Mucosa of rectum (tissue), 2 donors: ENCODE measurements around the gene ETHE1.

Experiments
- H3K27ac ChIP-seq, 2 donors: one replicate each; pipeline ENCODE4 v1.7.0; 2013; ENCODE audit warnings: inconsistent platforms in 2 of 2, low read depth in 2 of 2, low read length in 2 of 2
- H3K27me3 ChIP-seq, 2 donors: one replicate each; pipeline ENCODE4 v1.7.0; 2013; ENCODE audit warnings: low read length in 2 of 2; ENCODE audit not compliant: control insufficient read depth in 2 of 2, insufficient read depth in 2 of 2
- H3K36me3 ChIP-seq, 2 donors: one replicate each; pipeline ENCODE4 v1.7.0; 2013; ENCODE audit warnings: low read length in 2 of 2; ENCODE audit not compliant: control insufficient read depth in 2 of 2, insufficient read depth in 2 of 2
- H3K4me1 ChIP-seq, 2 donors: one replicate each; pipeline ENCODE4 v1.7.0; 2013; ENCODE audit warnings: low read length in 2 of 2, mild to moderate bottlenecking in 1 of 2; ENCODE audit not compliant: control insufficient read depth in 2 of 2, insufficient read depth in 2 of 2
- H3K4me3 ChIP-seq, 2 donors: one replicate each; pipeline ENCODE4 v1.7.0; 2013; ENCODE audit warnings: low read length in 2 of 2
- H3K9ac ChIP-seq, 2 donors: one replicate each; pipeline ENCODE4 v1.7.0; 2013; ENCODE audit warnings: low read length in 2 of 2, low read depth in 1 of 2, mild to moderate bottlenecking in 1 of 2
- H3K9me3 ChIP-seq, 2 donors: one replicate each; pipeline ENCODE4 v1.7.0; 2013; ENCODE audit warnings: low read length in 2 of 2; ENCODE audit not compliant: control insufficient read depth in 2 of 2
- donor health status: healthy.
- donor health status: Normal muscosa, but diverticular disease.

ETHE1 gene

DNA sequence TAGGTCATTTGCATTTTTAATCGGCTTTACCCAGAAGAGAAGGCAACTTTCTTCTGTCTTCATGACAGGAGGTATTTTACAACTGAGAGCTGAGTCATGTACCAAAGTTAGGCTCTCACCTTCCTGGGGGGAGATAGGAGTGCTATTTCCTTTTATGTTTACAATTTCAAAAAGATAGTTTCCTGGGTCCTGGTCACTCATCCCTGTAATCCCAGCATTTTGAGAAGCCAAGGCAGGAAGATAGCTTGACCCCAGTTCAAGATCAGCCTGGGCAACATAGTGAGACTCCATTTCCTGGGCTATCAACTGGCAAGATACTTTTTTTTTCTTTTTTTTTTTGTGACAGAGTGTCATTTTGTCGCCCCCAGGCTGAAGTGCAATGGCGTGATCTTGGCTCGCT lies 69.2 kb downstream of the ETHE1 start:
- Histone ChIP-seq H3K4me3 (no peak overlapping the region), H3K36me3 (no peaks in the 10 kb centered on the region), H3K27ac (no peak overlapping the region), H3K9ac (no peak overlapping the region), H3K4me1 (peaks cover 0 to 10% of the 10 kb centered on the region in 2 donors), H3K9me3 (no peaks in the 10 kb centered on the region), H3K27me3 (no peaks in the 10 kb centered on the region)
